ENCODE measurements around the gene EEF1AKMT1.
A peak's percentile ranks its signal among the peaks of the same experiment; 100 is the strongest.

The EEF1AKMT1 gene

GRCh38 chr13:20713751-20714150 is 60.0 kb downstream of the EEF1AKMT1 start:
- no peak for TF ChIP-seq POLR2AphosphoS5 (IDR thresholded peaks at IDR 0.05; ENCODE audit: borderline replicate concordance, low read depth, low read length)
- no peak for TF ChIP-seq FOXP2 (optimal IDR thresholded peaks at IDR 0.05; ENCODE audit: control extremely low read depth, extremely low read length, insufficient read depth)
- TF ChIP-seq EZH2 (IDR thresholded peaks at IDR 0.05): no peak
- no peaks in the 10 kb centered on the region for H3K9me3 ChIP-seq (ENCODE audit: low read depth, low read length)
- H3K27ac ChIP-seq: no peak overlapping the region
- DNase-seq (ENCODE audit: low read depth, low spot score): no peak
- no peak overlapping the region for H3K4me3 ChIP-seq
- H3K36me3 ChIP-seq (ENCODE audit: insufficient read depth, low read length): no peaks in the 10 kb centered on the region
- no peak overlapping the region for H3K9ac ChIP-seq (ENCODE audit: insufficient read length)

DNA sequence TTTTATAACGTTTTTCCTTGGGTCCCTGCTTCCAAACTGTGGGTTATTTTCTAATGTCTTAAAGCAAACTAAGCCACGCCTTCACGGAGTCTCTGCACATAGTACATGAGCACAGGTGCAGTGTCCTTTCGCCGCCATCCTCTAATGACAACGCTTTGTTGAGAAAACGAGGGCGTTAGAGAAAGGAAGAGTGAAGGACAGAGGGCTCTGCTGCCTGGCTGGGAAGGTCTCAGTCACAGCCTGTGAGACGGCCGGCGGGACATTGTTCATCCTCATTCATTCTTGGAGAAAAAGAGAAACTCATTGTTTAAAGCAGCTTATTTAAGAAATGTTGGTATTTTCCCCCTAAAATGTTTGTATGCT is 60.8 kb downstream of the EEF1AKMT1 start:
- Histone ChIP-seq H3K36me3 (ENCODE audit: insufficient read depth, low read length) (no peaks in the 10 kb centered on the region), H3K4me3 (peak overlapping the region; percentile 58), H3K27ac (no peak overlapping the region), H3K9ac (ENCODE audit: insufficient read length) (peak overlapping the region; percentile 1), H3K9me3 (ENCODE audit: low read depth, low read length) (no peaks in the 10 kb centered on the region)
- TF ChIP-seq FOXP2 (optimal IDR thresholded peaks at IDR 0.05; ENCODE audit: control extremely low read depth, extremely low read length, insufficient read depth) (no peak), POLR2AphosphoS5 (IDR thresholded peaks at IDR 0.05; ENCODE audit: borderline replicate concordance, low read depth, low read length) (no peak), EZH2 (IDR thresholded peaks at IDR 0.05) (no peak)
- no peak for DNase-seq (ENCODE audit: low read depth, low spot score)

DNA sequence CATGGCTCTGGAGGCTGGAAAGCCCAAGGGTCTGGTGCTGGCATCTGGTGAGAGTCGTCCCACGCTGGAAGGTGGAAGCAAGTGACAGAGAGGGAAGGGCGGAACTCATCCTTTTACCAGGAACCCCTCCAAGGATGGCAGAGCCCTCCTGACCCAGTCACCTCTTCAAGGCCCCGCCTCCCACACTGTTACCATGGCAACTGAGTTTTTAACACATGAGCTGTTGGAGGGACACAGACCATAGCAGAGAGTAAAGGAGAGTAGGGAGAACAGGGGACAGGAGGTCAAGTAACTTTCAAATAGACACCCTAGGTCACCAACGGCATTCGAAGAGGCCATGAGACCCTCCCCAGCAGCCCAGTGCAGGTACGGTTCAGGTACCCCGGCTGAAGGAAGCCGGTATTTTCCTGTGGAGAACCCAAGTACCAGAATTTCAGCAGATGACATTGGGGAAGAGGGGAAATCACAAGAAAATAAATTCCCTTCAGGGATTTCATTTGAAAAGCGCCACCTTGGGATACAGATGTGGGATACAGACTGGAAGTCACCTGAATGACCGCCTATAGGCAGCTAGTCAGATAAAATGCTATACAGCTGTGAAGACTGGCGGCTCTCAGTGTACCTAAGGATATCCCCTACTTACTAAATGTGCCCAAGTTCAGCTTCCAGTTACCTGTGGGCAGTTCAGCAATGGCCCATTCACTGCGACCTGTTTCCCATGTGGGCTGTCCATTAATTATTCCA is 62.3 kb downstream of the EEF1AKMT1 start:
- no peak for TF ChIP-seq POLR2AphosphoS5 (IDR thresholded peaks at IDR 0.05; ENCODE audit: borderline replicate concordance, low read depth, low read length)
- TF ChIP-seq EZH2 (IDR thresholded peaks at IDR 0.05): no peak
- no peak for TF ChIP-seq FOXP2 (optimal IDR thresholded peaks at IDR 0.05; ENCODE audit: control extremely low read depth, extremely low read length, insufficient read depth)
- no peaks in the 10 kb centered on the region for H3K9me3 ChIP-seq (ENCODE audit: low read depth, low read length)
- DNase-seq (ENCODE audit: low read depth, low spot score): no peak

DNA sequence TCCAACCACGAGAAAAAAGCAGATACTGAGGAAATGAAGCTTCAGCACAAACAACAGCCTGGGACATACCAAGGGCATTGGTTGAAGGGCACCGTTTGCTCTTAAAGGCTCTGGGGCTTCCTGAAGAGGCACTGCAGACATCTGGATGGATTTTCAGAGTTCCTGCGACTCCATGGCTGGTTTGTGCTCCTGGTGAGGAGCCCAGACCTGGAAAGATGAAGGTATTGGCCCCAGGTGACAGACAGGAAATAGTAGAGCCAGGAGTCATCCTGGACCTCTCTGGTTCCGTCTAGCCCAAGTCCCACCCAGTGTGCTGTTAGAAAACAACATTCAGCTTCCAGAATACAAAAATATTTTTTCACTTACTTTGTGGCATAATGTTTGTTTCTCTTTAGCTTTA is 64.0 kb downstream of the EEF1AKMT1 start:
- no peak overlapping the region for H3K4me3 ChIP-seq
- no peaks in the 10 kb centered on the region for H3K9me3 ChIP-seq (ENCODE audit: low read depth, low read length)
- no peak overlapping the region for H3K9ac ChIP-seq (ENCODE audit: insufficient read length)
- TF ChIP-seq POLR2AphosphoS5 (IDR thresholded peaks at IDR 0.05; ENCODE audit: borderline replicate concordance, low read depth, low read length) (no peak), FOXP2 (optimal IDR thresholded peaks at IDR 0.05; ENCODE audit: control extremely low read depth, extremely low read length, insufficient read depth) (no peak), EZH2 (IDR thresholded peaks at IDR 0.05) (no peak)
- H3K27ac ChIP-seq: no peak overlapping the region
- no peak for DNase-seq (ENCODE audit: low read depth, low spot score)
- H3K36me3 ChIP-seq (ENCODE audit: insufficient read depth, low read length): no peaks in the 10 kb centered on the region

More for the DNA sequence above, 62.3 kb downstream of the EEF1AKMT1 start:
- Histone ChIP-seq H3K36me3 (ENCODE audit: insufficient read depth, low read length) (no peaks in the 10 kb centered on the region), H3K27ac (no peak overlapping the region), H3K4me3 (no peak overlapping the region), H3K9ac (ENCODE audit: insufficient read length) (no peak overlapping the region)

GRCh38 chr13:20709369-20709768 is 64.4 kb downstream of the EEF1AKMT1 start:
- no peak overlapping the region for H3K27ac ChIP-seq
- H3K9ac ChIP-seq (ENCODE audit: insufficient read length): no peak overlapping the region

GRCh38 chr13:20708216-20708615 is 65.5 kb downstream of the EEF1AKMT1 start:
- TF ChIP-seq FOXP2 (optimal IDR thresholded peaks at IDR 0.05; ENCODE audit: control extremely low read depth, extremely low read length, insufficient read depth) (no peak), EZH2 (IDR thresholded peaks at IDR 0.05) (no peak), POLR2AphosphoS5 (IDR thresholded peaks at IDR 0.05; ENCODE audit: borderline replicate concordance, low read depth, low read length) (no peak)
- DNase-seq (ENCODE audit: low read depth, low spot score): no peak
- H3K36me3 ChIP-seq (ENCODE audit: insufficient read depth, low read length): no peaks in the 10 kb centered on the region
- H3K4me3 ChIP-seq: no peak overlapping the region
- H3K27ac ChIP-seq: no peak overlapping the region
- no peaks in the 10 kb centered on the region for H3K9me3 ChIP-seq (ENCODE audit: low read depth, low read length)
- H3K9ac ChIP-seq (ENCODE audit: insufficient read length): no peak overlapping the region

More at GRCh38 chr13:20709369-20709768, 64.4 kb downstream of the EEF1AKMT1 start:
- H3K9me3 ChIP-seq (ENCODE audit: low read depth, low read length): no peaks in the 10 kb centered on the region
- no peaks in the 10 kb centered on the region for H3K36me3 ChIP-seq (ENCODE audit: insufficient read depth, low read length)
- H3K4me3 ChIP-seq: no peak overlapping the region
- DNase-seq (ENCODE audit: low read depth, low spot score): no peak
- TF ChIP-seq POLR2AphosphoS5 (IDR thresholded peaks at IDR 0.05; ENCODE audit: borderline replicate concordance, low read depth, low read length): no peak
- TF ChIP-seq FOXP2 (optimal IDR thresholded peaks at IDR 0.05; ENCODE audit: control extremely low read depth, extremely low read length, insufficient read depth): no peak
- no peak for TF ChIP-seq EZH2 (IDR thresholded peaks at IDR 0.05)

GRCh38 chr13:20706661-20707060 is 67.1 kb downstream of the EEF1AKMT1 start:
- no peak for DNase-seq (ENCODE audit: low read depth, low spot score)
- Histone ChIP-seq H3K27ac (no peak overlapping the region), H3K9ac (ENCODE audit: insufficient read length) (no peak overlapping the region), H3K4me3 (no peak overlapping the region), H3K9me3 (ENCODE audit: low read depth, low read length) (no peaks in the 10 kb centered on the region), H3K36me3 (ENCODE audit: insufficient read depth, low read length) (no peaks in the 10 kb centered on the region)
- TF ChIP-seq EZH2 (IDR thresholded peaks at IDR 0.05) (no peak), FOXP2 (optimal IDR thresholded peaks at IDR 0.05; ENCODE audit: control extremely low read depth, extremely low read length, insufficient read depth) (no peak), POLR2AphosphoS5 (IDR thresholded peaks at IDR 0.05; ENCODE audit: borderline replicate concordance, low read depth, low read length) (no peak)

- no peak for DNase-seq (ENCODE audit: low read depth, low spot score)
- Histone ChIP-seq H3K9ac (ENCODE audit: insufficient read length) (no peak overlapping the region), H3K36me3 (ENCODE audit: insufficient read depth, low read length) (no peaks in the 10 kb centered on the region), H3K27ac (no peak overlapping the region), H3K9me3 (ENCODE audit: low read depth, low read length) (no peaks in the 10 kb centered on the region), H3K4me3 (peak overlapping the region; percentile 76)
- no peak for TF ChIP-seq POLR2AphosphoS5 (IDR thresholded peaks at IDR 0.05; ENCODE audit: borderline replicate concordance, low read depth, low read length)
- no peak for TF ChIP-seq FOXP2 (optimal IDR thresholded peaks at IDR 0.05; ENCODE audit: control extremely low read depth, extremely low read length, insufficient read depth)
- TF ChIP-seq EZH2 (IDR thresholded peaks at IDR 0.05): no peak
Observed at GRCh38 chr13:20704459-20705069, 69.2 kb downstream of the EEF1AKMT1 start.
